GM23248 (cell line): Measurements from ENCODE around the gene PTPRD.

Experiments
- EZH2 ChIP-seq: fragments of 200-600 bp; sonication (generic); IDR thresholded peaks from 2 replicates; pipeline ENCODE4 v1.6.1; 2018; ENCODE audit warnings: antibody characterized with exemption, mild to moderate bottlenecking; ENCODE audit not compliant: insufficient read depth, poor library complexity, severe bottlenecking
- EZH2phosphoT487 ChIP-seq: fragments of 200-600 bp; sonication (generic); IDR thresholded peaks from 2 replicates; pipeline ENCODE4 v1.6.1; 2018; ENCODE audit warnings: antibody characterized with exemption, moderate library complexity, mild to moderate bottlenecking, low read depth; ENCODE audit not compliant: insufficient read depth

DNA sequence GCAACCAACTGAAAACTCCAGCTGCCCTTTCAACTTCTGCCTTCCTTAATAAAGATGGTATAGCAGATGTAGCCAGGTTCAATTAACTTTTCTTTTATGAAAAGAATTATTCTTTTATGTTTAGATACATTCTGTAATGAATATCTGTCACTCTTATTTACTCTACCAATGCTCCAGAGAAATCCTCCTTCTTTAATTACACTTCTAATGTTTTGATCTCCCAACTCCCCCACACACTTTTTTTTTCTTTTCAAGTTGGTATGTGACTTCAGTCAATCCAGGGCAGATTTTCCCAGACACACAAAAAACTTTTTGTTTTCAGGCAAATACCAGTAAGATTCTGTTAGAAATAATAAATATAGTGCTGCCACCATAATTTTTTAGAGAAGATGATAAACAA, 1813.2 kb downstream of the PTPRD start:
- no peak for TF ChIP-seq EZH2
- TF ChIP-seq EZH2phosphoT487, result no peak
